PC-9 (cell line): Measurements from ENCODE around the gene DUS1L. TPM values are rescaled to one million over a fixed set of nuclear protein-coding genes. Genes with fewer than 3 reads are reported as not detected.

Source experiments
- BruUV-seq: library from RNA; stranded (reverse); fragments of 400-500 nt; replicated peaks from 2 replicates; lab custom pipeline; 2021; lab: Mats Ljungman, UMichigan
- CTCF ChIA-PET: fragments of 300-600 bp; sonication (Branson Sonifier 250); formaldehyde crosslinking; loops from one replicate; lab custom pipeline; 2022; ENCODE audit warnings: antibody characterized with exemption; lab: Charles Lee
- POLR2A ChIA-PET: fragments of 300-600 bp; sonication (Branson Sonifier 250); formaldehyde crosslinking; loops from one replicate; lab custom pipeline; 2022; ENCODE audit warnings: antibody characterized with exemption; ENCODE audit not compliant: unreplicated experiment; lab: Charles Lee
- DNase-seq, 2 experiments: peaks; one replicate each; pipeline versions ENCODE4 v3.0.0 to v3.0.0-alpha.2; 2015 to 2022; ENCODE audit warnings: mixed read lengths in 1 of 2
- H2AFZ ChIP-seq: fragments of 200-600 bp; sonication (generic); 2 replicates; pipeline ENCODE4 v1.8.1; 2017; ENCODE audit warnings: antibody characterized with exemption
- H3F3A ChIP-seq: fragments of 200-600 bp; sonication (generic); 2 replicates; pipeline ENCODE4 v1.8.1; 2017; ENCODE audit warnings: antibody characterized with exemption, mild to moderate bottlenecking, low read depth; ENCODE audit not compliant: insufficient read depth
- H3K27ac ChIP-seq: fragments of 200-600 bp; sonication (generic); 2 replicates; pipeline ENCODE4 v1.6.1; 2016; ENCODE audit warnings: mixed run types
- H3K27me3 ChIP-seq: fragments of 200-600 bp; sonication (generic); 2 replicates; pipeline ENCODE4 v1.6.1; 2016; ENCODE audit warnings: low read depth, mixed run types; ENCODE audit not compliant: insufficient read depth
- H3K36me3 ChIP-seq: fragments of 200-600 bp; sonication (generic); 2 replicates; pipeline ENCODE4 v1.6.1; 2016; ENCODE audit warnings: low read depth, mixed run types
- H3K4me1 ChIP-seq: fragments of 200-600 bp; sonication (generic); replicated peaks from 2 replicates; pipeline ENCODE4 v1.6.1; 2016; ENCODE audit warnings: mixed run types; ENCODE audit not compliant: insufficient read depth
- H3K4me2 ChIP-seq: fragments of 200-600 bp; sonication (generic); 2 replicates; pipeline ENCODE4 v1.6.1; 2017; ENCODE audit warnings: mixed run types
- H3K4me3 ChIP-seq: fragments of 200-600 bp; sonication (generic); 2 replicates; pipeline ENCODE4 v1.6.1; 2016; ENCODE audit warnings: mixed run types
- H3K79me2 ChIP-seq: fragments of 200-600 bp; sonication (generic); 2 replicates; pipeline ENCODE4 v1.6.1; 2017; ENCODE audit warnings: low read depth, mixed run types
- H3K9me2 ChIP-seq: fragments of 200-600 bp; sonication (generic); 2 replicates; pipeline ENCODE4 v1.8.1; 2017; ENCODE audit warnings: mild to moderate bottlenecking; ENCODE audit not compliant: insufficient read depth
- H3K9me3 ChIP-seq: fragments of 200-600 bp; sonication (generic); 2 replicates; pipeline ENCODE4 v1.8.1; 2016; ENCODE audit warnings: low read depth; ENCODE audit not compliant: insufficient read depth
- H4K20me1 ChIP-seq: fragments of 200-600 bp; sonication (generic); 2 replicates; pipeline ENCODE4 v1.8.1; 2017; ENCODE audit not compliant: insufficient read depth
- CTCF ChIP-seq: fragments of 200-600 bp; sonication (generic); conservative IDR thresholded peaks from 2 replicates; pipeline ENCODE4 v1.6.1; 2017; ENCODE audit warnings: mixed run types, antibody characterized with exemption, mild to moderate bottlenecking, moderate library complexity
- EZH2 ChIP-seq: fragments of 200-600 bp; sonication (generic); IDR thresholded peaks from 2 replicates; pipeline ENCODE4 v1.8.0; 2017; ENCODE audit warnings: antibody characterized with exemption, low read depth
- intact Hi-C: fragments of 100-400 bp; cut with micrococcal nuclease; formaldehyde crosslinking; loops from one replicate; pipeline ENCODE4 v1.10.0; 2022; ENCODE audit not compliant: unreplicated experiment
- total RNA-seq: library from RNA; stranded (reverse); gene quantifications from 2 replicates; pipeline ENCODE4 v1.2.3, GENCODE V29; 2021

DUS1L gene
- total RNA-seq, 1 experiment from 2014 or later: 138 TPM

DNA sequence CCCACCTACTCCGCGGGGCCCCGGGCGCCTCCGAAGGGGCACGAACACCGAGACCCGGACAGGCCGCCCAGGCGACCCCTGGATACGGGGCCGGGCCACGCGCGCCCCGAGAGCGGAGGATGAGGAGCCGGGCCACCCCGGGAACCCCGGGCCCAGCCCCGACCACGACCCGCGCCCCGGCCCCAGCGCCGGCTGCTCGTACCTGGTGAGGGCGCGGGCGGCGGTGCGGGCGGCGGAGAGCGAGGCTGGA, 32.2 kb upstream of the DUS1L start:
- H3K27me3 ChIP-seq: no peaks in the 10 kb centered on the region
- H3F3A ChIP-seq: peaks cover 21% of the 10 kb centered on the region
- H3K4me1 ChIP-seq: peaks cover 36% of the 10 kb centered on the region
- H3K9me3 ChIP-seq: no peaks in the 10 kb centered on the region
- no peak for TF ChIP-seq CTCF
- TF ChIP-seq EZH2: no peak
- H3K79me2 ChIP-seq: peaks cover 41% of the 10 kb centered on the region
- intact Hi-C loops: loop anchor here (1.0 to 5.0 kb wide), 3 partner anchors 8 to 75 kb away; partner anchors contain the start of genes DCXR and LRRC45
- H3K4me2 ChIP-seq: peak overlapping the region; percentile 91; the same call in 1 of the 2 replicates
- no peak overlapping the region for H2AFZ ChIP-seq
- ChIA-PET CTCF (interaction anchor here (1.5 kb wide), 1 partner anchor 60 kb away, joined by 3 read pairs; the partner anchor contains the start of gene DCXR), POLR2A (interaction anchor here (0.6 to 0.8 kb wide), 2 partner anchors 15 to 630 kb away, joined by 3 to 12 read pairs; no protein-coding TSS in a partner anchor)
- H3K36me3 ChIP-seq: no peaks in the 10 kb centered on the region
- DNase-seq: no peak
- H4K20me1 ChIP-seq: peaks cover 32% of the 10 kb centered on the region
- BruUV-seq: no TSS peak
- peak overlapping the region; percentile 67; the same call in 1 of the 2 replicates for H3K4me3 ChIP-seq
- peak overlapping the region; percentile 39; the same call in 1 of the 2 replicates for H3K27ac ChIP-seq
- H3K9me2 ChIP-seq: no peaks in the 10 kb centered on the region

DNA sequence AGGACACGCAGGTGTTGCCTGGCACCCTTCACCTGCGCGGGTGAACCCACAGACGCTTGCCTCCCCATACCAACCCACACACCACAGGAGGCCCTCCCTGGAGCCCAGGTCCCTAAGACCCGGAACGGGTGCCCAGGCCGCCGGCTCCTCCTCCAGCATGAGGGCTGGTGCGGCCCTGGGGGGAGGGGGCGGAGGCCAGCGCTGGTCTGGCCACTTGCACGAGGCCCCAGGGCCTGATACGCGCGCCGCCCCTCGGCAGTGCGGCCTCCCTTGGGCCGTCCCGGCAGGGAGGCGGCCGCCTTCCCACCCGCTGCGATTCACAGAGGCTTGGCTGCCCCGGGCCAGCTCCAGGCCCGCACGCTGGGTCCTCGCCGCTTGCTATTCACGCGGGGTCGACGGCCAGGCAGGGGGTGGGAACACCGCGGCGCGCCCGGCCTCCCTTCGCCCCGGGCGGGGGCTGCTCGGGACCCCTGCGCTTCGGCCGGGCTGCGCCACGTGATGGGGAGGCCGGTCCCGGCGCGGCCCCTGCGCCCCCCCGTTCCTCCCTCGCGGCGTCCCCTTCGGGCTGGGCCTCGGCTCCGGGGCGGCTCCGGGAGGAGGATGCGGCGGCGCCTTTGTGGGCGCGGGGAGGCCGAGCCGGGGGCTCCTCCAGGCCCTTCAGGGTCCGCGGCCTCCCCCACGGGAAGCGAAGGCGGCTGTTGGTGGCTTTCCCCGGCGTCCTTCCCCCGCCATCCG, 31.7 kb upstream of the DUS1L start:
- no peaks in the 10 kb centered on the region for H3K9me2 ChIP-seq
- peak overlapping the region; percentile 39; the same call in 1 of the 2 replicates for H3K27ac ChIP-seq
- POLR2A ChIA-PET: interaction anchor here (0.6 to 0.8 kb wide), 2 partner anchors 16 to 631 kb away, joined by 3 to 12 read pairs; no protein-coding TSS in a partner anchor
- peak overlapping the region; percentile 91 for H3K4me2 ChIP-seq
- peaks cover 35% of the 10 kb centered on the region for H4K20me1 ChIP-seq
- peaks cover 21% of the 10 kb centered on the region for H3F3A ChIP-seq
- H3K4me3 ChIP-seq: peak overlapping the region; percentile 67
- no peaks in the 10 kb centered on the region for H3K27me3 ChIP-seq
- no peak for TF ChIP-seq CTCF
- TF ChIP-seq EZH2: no peak
- H3K9me3 ChIP-seq: no peaks in the 10 kb centered on the region
- CTCF ChIA-PET: interaction anchor here (1.5 kb wide), 1 partner anchor 60 kb away, joined by 3 read pairs; the partner anchor contains the start of gene DCXR
- peak; percentile 37 to 77 for DNase-seq
- H3K79me2 ChIP-seq: peaks cover 41% of the 10 kb centered on the region
- TSS peak; percentile 58 for BruUV-seq
- H2AFZ ChIP-seq: no peak overlapping the region
- H3K4me1 ChIP-seq: peaks cover 34% of the 10 kb centered on the region
- intact Hi-C loops: loop anchor here (5.0 kb wide), 1 partner anchor 60 kb away; the partner anchor contains the start of gene DCXR
- no peaks in the 10 kb centered on the region for H3K36me3 ChIP-seq

- TF ChIP-seq EZH2: no peak
- TF ChIP-seq CTCF: no peak
- Histone ChIP-seq H3K36me3 (no peaks in the 10 kb centered on the region), H3K4me1 (peaks cover 28% of the 10 kb centered on the region), H3K79me2 (peaks cover 46% of the 10 kb centered on the region), H3K27ac (no peak overlapping the region), H3F3A (peaks cover 21% of the 10 kb centered on the region), H3K9me2 (no peaks in the 10 kb centered on the region), H3K27me3 (no peaks in the 10 kb centered on the region), H3K4me2 (peak overlapping the region; percentile 91), H2AFZ (no peak overlapping the region), H3K9me3 (no peaks in the 10 kb centered on the region), H4K20me1 (peaks cover 35% of the 10 kb centered on the region), H3K4me3 (peak overlapping the region; percentile 67)
- intact Hi-C loops: loop anchor here (5.0 kb wide), 1 partner anchor 59 kb away; the partner anchor contains the start of gene DCXR
- CTCF ChIA-PET: no interaction called here
- no peak for DNase-seq
- no TSS peak for BruUV-seq
- POLR2A ChIA-PET: no interaction called here
Observed at GRCh38 chr17:82096709-82097183, 31.1 kb upstream of the DUS1L start.
